Activated naive CD4-positive, alpha-beta T cell (primary cell): ENCODE data around the gene DDX49.
"Not testable (repeated sequence)": the region's sequence is repeated elsewhere in the genome, so short reads cannot be mapped to it uniquely, and the experiment has no call there.

ENCODE experiments used
- DNase-seq, 4 experiments: peaks; one replicate each; lab custom pipeline; 2025; lab: John Stamatoyannopoulos, UW

The DDX49 gene

GRCh38 chr19:18942692-18943091 lies 23.2 kb downstream of the DDX49 start:
- DNase-seq: no peak

GRCh38 chr19:18943465-18943864 lies 23.9 kb downstream of the DDX49 start:
- DNase-seq: no peak

GRCh38 chr19:18945297-18945696 lies 25.8 kb downstream of the DDX49 start:
- no peak for DNase-seq

GRCh38 chr19:18946335-18946734 lies 26.8 kb downstream of the DDX49 start:
- no peak for DNase-seq

DNA sequence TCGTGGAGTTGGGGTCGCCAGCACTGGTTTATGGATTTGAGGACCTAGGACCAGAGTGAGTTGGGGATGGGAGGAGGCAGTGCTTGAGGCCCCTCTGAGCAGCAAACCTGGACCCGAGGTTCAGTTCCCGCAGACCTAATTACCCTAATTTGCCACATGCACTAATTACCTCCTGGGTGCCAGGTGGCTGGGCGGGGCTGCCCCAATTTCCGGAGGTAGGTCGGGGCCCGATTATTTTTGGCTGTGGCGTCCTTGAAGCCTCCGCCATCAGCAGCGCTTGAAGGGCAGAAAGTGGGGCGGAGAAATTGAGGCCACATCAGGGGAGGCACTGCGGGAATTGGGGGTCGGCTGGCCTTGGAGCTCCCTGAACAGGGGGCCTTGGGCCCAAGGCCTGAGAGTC lies 27.4 kb downstream of the DDX49 start:
- no peak for DNase-seq

DNA sequence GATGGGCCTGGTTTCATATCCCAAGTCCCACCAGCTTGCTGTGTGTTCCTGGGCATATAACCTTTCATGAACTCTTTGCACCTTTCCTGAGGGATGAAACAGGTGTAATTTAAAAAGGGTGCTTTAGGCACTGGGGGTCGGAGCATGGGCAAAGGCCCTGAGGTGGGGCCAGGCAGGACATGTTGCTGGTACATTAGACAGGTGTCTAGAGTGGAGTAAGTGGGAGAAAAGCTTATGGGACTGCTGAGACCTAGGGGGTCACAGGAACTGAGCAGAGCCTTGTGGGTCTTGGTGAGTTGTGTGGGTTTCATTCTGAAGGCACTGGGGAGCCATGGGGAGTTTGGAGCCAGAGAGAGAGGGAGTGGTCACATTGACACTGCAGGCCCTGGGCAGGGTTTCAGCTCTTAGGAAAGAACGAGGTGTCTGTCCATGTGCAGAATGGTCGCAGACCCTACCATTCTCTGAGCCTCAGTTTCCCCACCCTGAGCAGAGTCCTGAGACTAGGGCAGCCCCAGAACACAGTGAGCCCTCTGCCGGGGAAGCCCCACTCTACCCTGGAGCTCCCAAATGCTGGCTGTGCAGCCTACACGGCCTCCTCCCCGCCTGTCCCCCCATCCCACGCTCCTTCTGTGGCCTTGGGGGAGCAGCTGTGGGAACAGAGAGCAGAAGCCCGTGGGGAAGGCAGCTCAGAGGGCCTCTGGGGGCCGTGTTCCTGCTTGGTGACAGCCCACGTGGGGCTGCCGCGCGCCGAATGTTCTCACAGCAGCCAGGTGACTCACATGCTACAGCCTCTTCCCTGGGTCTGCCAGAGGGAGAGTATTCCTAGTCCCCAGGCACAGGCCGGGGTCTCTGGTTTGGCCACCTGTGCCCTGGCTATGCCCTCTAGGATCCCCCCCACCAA lies 28.8 kb downstream of the DDX49 start:
- DNase-seq: no peak

DNA sequence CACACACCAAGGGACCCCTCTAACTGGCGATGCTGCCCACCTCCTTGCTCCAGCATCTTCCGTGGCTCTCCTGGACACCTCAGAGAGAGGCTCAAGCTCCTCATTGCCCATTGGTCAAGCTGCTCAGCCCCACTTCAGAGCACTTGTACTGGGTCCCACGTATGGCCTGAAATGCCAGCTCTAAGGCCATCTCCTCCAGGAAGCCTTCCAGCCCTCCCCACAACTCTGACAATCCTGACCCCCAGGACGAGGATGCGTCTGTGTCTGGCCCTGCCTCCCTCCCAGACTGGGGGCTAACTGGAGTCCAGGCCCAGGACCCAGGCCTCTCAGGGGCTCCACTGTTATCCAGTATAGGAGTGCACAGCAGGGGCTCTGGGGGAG lies 29.5 kb downstream of the DDX49 start:
- no peak for DNase-seq

DNA sequence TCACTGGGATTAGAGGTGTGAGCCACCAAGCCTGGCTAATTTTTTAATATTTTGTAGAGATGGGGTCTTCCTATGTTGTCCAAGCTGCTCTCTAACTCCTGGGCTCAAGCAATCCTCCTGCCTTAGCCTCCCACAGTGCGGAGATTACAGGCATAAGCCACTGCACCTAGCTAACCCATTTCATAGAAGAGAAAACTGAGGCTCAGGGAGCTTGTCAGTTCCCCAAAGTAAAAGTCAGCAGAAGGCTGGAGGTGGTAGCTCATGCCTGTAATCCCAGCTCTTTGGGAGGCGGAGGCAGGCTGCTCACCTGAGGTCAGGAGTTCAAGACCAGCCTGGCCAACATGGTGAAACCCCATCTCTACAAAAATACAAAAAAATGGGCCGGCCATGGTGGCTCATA lies 30.3 kb downstream of the DDX49 start:
- DNase-seq: no peak

- DNase-seq: no peak
These were observed 32.3 kb downstream of the DDX49 start for GRCh38 chr19:18951721-18952281.

GRCh38 chr19:18952364-18953003 lies 33.0 kb downstream of the DDX49 start:
- not testable (repeated sequence) for DNase-seq

DNA sequence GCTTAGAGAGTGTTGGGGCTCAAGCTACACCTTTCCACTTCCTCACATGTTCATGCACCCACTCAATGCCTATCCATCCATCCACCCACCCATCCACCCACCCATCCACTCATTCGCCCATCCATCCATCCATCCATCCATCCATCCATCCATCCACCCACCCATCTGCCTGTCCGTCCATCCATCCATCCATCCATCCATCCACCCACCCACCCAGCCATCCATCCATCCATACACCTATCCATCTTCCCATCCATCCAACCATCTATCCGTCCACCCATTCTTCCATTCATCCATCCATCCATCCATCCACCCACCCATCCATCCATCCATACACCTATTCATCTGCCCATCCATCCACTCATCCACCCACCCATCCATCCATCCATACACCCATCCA lies 34.6 kb downstream of the DDX49 start:
- DNase-seq: no peak

DNA sequence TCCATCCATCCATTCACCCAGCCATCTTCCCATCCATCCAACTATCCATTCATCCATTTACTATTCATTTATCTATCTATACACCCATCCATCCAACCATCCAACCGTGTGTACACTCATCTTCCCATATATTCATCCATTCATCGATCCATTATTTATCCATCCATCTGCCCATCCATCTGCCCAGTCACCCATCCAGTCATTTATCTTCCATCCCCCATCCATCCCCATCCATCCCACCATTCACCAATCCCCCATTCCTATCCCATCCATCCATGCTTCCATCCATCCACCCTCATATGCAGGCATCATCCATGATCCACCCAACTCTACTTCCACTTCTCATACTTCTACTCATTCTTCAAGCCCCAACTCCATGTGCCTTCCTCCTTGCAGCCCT lies 35.5 kb downstream of the DDX49 start:
- DNase-seq: no peak

GRCh38 chr19:18960370-18960769 lies 40.9 kb downstream of the DDX49 start:
- no peak for DNase-seq

GRCh38 chr19:18961767-18962620 lies 42.5 kb downstream of the DDX49 start:
- no peak for DNase-seq

DNA sequence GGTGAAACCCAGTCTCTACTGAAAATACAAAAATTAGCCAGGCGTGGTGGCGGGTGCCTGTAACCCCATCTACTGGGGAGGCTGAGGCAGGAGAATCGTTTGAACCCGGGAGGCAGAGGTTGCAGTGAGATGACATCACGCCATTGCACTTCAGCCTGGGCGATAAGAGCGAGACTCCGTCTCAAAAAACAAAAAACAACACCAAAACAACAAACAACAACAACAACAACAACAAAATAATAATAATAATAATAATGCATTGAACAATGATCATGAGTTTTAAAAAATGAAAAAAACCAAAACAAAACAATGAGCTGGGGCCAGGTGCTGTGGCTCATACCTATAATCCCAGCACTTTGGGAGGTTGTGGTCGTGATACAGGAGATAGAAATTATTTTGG lies 44.6 kb downstream of the DDX49 start:
- no peak for DNase-seq

DNA sequence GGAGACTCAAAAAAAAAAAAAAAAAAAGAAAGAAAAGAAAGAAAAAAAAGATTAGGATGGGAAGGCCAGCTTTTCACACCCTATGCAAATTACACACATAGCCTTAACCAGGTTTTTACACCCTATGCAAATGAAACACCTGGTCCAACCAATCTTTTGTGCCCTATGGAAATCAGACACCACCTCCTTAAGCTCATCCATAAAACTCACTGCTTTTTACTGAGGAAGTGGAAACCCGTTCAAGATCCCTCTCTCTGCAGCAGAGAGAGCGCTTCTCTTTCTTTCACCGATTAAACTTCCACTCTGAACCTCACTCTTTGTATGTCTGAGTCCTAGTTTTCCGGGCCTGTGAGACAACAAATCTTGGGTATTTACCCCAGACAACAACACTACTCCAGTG lies 46.8 kb downstream of the DDX49 start:
- no peak for DNase-seq

DNA sequence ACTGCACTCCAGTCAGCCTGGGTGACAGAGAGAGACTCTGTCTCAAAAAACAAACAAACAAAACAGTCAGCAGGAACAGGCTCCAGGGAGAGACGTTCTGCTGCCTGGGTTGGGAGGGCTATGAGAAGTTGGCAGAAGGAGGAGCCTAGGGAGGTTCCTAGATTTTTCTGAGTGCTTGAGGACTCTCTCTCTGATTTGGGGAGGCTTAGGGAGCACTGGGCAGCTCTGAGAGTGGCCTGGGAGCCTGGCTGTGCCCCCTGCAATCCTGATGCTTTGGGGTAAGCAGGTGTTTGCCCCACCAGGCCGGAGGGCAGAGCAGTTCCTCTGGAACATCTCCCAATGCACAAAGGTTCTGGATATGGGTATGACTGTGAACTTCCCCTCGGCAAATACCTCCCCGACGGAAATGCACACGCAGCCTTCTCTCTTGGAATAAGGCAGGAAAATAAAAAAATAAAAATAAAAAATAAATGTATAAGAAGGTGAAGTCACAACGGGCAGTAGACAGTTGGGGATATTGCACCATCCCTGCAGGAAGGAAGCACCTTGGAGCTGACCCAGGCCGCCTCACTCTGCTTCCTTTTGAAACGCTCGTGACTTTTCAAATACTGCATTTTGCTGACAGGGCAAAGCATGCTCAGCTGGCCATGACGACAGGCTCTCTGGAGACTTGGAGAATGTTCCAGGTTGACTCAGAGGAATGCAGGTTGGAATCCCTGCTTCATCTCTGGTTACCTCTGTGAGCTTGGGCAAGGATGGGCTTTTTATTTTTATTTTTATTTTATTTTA lies 48.0 kb downstream of the DDX49 start:
- no peak for DNase-seq

DNA sequence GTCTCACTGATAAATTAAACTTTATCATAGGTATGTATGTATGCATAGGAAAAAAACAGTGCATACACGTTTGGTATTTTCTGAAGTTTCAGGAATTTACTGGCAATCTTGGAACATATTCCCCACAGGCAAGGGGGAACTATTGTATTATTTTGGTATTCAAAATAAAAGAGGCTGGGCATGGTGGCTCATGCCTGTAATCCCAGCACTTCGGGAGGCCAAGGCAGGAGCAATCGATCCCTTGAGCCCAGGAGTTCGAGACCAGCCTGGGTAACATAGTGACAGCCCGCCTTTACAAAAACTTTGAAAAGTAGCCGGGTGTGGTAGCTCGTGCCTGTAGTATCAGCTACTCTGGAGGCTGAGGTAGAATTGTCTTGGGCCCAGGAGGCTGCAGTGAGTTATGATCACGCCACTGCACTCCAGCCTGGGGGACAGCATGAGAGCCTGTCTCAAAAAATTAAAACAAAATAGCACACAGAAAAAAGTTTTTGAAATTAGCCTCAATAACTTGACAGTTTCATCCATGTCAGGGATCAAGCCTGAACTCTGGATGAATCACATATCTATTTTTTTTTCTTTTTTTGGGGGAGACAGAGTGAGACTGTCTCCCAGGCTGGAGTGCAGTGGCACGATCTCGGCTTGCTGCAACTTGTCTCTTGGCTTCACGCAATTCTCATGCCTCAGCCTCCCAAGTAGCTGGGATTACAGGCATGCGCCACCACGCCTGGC lies 50.6 kb downstream of the DDX49 start:
- DNase-seq: no peak

DNA sequence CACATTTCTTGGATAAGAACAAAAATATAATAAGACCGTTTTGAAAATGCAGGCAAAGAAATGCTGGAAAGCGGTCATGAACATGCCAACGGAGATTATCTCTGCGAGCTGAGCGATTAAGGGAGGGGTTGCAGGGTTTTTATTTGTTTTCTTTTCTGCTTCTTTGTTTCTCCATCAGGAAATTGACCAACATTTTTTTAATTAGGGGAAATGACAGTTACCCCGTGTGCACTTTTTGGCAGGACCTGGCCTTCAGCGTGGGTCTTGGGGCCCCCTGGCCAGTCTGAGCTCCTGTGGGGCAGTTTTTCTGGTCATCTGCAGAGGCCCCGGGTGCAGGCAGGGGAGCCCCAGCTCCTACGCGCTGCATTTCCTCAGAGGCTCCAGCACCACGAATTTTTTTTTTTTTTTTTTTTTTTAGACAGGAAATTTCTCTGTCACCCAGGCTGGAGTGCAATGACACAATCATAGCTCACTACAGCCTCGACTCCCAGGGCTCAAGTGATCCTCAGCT lies 52.8 kb downstream of the DDX49 start:
- no peak for DNase-seq

- no peak for DNase-seq
These were observed 53.3 kb downstream of the DDX49 start for GRCh38 chr19:18972851-18973250.

GRCh38 chr19:18975011-18975410 lies 55.5 kb downstream of the DDX49 start:
- DNase-seq: no peak
